ENCODE data around the gene PIP.
"Not testable (repeated sequence)": the region's sequence is repeated elsewhere in the genome, so short reads cannot be mapped to it uniquely, and the experiment has no call there.

Gene PIP, protein sequence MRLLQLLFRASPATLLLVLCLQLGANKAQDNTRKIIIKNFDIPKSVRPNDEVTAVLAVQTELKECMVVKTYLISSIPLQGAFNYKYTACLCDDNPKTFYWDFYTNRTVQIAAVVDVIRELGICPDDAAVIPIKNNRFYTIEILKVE

DNA sequence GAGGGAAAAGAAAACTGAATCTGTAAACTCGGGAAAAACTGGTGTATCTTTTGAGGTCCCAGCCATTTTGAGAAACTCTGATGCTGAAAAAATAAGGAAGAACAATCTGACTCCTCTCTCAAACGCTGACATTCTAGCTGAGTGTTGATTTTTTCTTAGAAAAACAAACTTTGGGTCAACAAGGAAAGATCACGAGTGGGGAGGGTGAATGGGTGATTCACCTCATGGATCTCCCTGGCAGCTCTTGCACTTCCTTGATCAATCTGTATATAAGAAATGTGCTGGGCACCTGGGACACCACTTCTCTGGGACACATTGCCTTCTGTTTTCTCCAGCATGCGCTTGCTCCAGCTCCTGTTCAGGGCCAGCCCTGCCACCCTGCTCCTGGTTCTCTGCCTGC is at the start of gene PIP:
Gene PIP (plus strand): TSS at position 297 of the 400 bp plus-strand sequence. CDS start 40 bp downstream, at position 337.
- DNase-seq (ENCODE audit: low spot score), result no peak

DNA sequence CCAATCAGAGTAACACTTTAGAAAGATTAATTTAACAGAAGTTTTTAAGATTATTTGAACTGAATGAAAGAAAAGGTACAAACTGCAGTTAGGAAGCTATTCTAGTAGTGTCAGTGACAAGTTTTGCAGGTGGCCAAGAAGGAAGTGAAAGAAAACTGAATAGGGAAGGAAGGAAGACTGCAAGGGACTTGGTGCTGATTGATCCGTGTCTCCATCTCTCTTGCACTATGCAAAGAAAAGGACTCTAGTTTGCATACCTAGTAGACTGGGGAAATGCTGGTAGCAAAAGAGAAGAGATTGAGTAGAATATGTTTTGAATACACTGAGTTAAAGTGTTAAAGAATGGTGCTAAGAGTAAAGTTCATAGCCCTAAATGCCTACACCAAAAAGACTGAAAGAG is 46.8 kb upstream of the PIP start:
- DNase-seq (ENCODE audit: low spot score), result no peak

DNA sequence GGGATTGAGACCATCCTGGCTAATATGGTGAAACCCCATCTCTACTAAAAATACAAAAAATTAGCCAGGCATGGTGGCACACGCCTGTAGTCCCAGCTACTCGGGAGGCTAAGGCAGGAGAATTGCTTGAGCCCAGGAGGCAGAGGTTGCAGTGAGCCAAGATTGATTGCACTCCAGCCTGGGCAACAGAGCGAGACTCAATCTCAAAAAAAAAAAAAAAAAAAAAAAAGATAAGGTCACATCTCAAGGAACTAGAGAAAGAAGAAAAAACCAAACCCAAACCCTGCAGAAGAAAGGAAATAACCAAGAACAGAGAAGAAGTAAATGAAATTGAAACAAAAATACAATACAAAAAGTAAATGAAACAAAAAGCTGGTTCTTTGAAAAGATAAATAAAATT is 46.3 kb upstream of the PIP start:
- DNase-seq (ENCODE audit: low spot score), result not testable (repeated sequence)

DNA sequence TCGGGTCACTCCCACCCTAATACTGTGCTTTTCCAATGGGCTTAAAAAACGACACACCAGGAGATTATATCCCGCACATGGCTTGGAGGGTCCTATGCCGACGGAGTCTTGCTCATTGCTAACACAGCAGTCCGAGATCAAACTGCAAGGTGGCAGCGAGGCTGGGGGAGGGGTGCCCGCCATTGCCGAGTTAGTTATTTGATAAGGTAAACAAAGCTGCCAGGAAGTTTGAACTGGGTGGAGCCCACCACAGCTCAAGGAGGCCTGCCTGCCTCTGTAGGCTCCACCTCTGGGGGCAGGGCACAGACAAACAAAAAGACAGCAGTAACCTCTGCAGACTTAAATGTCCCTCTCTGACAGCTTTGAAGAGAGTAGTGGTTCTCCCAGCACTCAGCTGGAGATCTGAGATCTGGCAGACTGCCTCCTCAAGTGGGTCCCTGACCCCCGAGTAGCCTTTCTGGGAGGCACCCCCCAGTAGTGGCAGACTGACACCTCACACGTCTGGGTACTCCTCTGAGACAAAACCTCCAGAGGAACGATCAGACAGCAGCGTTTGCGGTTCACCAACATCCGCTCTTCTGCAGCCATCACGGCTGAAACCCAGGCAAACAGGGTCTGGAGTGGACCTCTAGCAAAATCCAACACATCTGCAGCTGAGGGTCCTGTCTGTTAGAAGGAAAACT is 43.2 kb upstream of the PIP start:
- DNase-seq (ENCODE audit: low spot score), result not testable (repeated sequence)

DNA sequence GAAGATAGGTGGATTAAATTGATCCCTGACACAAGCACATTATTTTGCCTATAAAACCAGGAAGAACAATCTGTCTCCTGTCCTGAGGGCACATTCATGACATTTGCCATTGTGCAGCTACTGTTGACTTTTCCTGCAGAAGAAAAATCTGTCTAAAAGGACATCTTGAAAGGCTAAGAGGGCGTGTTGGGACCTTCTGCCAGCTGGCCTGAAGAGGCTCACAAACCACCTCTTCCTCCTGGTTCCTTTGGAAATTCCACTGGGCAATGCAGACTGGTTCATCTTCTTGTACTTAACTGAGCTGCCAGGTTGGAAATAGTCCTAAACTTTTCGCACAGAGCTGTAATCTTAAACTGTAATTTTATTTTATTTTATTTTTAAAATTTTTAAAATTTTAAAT is 35.7 kb upstream of the PIP start:
- no peak for DNase-seq (ENCODE audit: low spot score)

DNA sequence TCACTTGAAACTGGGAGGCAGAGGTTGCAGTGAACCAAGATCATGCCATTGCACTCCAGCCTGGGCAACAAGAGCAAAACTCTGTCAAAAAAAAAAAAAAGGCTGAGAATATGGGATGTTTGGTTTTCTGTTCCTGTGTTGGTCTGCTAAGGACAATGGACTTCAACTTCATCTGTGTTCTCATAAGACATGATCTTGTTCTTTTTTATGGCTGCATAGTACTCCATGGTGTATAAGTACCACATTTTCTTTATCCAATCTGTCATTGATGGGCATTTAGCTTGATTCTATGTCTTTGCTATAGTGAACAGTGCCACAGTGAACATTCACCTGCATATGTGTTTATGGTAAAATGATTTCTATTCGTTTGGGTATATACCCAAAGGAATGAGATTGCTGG is 32.3 kb upstream of the PIP start:
- DNase-seq (ENCODE audit: low spot score), result not testable (repeated sequence)

DNA sequence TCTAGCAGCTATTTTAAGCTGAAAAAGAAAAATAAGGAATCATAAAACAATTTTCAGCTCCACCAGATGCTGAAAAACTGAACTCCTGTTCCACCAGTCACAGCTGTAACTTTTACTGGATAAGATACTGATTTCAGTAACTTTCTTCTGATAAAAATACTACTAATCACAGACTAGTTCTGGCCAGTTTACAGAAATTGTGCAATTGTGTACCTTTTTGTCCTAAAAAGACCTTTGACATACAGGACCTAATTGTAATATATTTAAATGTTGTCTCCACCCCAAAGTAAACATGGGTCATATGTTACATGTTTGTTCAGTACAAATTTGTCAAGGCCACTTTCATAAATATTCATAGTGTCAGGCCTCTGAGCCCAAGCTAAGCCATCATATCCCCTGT is 27.1 kb upstream of the PIP start:
- DNase-seq (ENCODE audit: low spot score), result no peak

DNA sequence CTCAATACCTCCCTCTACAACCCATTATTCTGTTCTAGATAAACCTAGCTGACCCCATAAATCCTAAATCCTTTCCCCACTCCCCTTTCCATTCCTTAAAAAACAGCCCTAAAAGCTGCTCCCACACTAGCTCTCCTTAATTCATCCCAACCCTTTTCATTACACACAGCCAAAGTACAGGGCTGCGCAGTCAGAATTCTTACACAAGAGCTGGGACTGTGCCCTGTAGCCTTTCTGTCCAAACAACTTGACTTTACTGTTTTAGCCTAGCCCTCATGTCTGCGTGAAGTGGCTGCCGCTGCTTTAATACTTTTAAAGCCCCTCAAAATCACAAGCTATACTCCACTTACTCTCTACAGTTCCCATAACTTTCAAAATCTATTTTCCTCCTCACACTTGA is 23.9 kb upstream of the PIP start:
- DNase-seq (ENCODE audit: low spot score), result not testable (repeated sequence)

DNA sequence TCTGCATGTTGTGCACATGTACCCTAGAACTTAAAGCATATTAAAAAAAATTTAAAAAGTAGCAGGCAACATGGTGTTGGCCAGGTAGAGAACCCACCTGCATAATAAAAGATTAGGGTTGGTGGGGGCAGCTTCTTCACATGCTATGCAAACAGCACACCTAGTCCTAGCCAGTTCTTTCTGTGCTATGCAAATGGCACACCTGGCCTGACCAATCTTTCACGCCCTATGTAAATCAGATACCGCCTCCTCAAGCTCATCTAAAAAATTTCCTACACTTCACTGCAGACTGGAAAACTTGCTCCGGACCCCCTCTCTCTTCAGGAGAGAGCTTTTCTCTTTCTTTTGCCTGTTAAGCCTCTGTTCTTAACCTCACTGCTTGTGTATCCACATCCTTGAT is 14.5 kb upstream of the PIP start:
- no peak for DNase-seq (ENCODE audit: low spot score)

DNA sequence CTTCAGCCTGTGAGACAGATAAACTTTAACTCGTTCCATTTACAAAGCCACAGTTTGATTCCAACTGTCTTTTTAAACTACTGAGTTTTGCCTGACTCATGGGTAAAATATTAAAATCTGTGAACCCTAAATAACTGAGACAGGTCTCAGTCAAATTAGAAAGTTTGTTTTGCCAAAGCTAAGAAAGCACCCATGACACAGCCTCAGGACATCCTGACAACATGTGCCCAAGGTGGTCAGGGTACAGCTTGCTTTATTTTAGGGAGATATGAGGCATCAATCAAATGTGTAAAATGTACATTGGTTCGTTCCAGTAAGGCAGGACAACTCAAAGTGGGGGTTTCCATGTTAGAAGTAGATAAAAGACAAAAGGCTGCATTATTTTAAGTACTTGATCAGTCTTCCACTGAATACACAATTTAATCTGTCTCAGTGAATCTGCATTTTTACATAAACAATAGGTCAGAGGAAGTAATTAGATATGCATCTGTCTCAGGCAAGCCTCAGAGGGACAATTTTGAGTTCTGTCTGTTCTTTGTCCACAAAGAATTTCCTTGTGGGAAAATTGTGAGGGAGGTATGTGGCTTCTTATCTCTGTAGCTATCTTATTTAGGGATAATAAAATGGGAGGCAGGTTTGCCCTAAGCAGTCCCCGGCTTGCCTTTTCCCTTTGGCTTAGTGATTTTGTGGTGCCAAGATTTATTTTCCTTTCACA is 11.0 kb upstream of the PIP start:
- no peak for DNase-seq (ENCODE audit: low spot score)

DNA sequence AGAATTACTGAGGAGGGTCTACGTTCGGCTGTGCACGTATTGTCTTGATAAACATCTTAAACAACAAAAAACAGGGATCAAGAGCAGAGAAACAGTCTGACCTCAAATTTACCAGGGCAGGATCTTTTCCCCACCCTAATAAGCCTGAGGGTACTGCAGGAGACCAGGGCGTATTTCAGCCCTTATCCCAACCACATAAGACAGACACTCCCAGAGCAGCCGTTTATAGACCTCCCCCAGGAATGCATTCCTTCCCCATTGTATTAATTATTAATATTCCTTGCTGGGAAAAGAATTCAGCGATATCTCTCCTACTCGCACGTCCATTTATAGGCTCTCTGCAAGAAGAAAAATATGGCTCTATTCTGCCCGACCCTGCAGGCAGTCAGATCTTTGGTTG is 8.6 kb upstream of the PIP start:
- DNase-seq (ENCODE audit: low spot score), result not testable (repeated sequence)

DNA sequence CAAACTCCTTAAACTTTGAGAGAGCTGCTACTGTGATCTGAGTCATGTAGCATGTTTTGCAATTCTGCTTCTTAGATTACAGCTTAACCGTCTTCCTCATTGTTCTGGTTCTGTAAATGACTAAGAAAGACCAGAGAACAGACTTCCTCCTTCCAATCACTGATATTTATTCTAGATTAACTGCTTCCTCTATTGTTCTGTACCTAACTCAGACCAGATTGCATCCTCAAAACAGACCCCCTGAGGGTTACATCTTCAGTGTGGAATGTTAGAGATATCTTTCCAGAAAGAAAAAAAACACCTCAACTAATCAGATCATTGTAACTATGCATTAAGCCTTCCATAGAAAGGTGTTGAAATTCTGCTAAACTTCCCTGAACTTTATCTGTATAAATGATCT is 5.7 kb upstream of the PIP start:
- DNase-seq (ENCODE audit: low spot score), result no peak

DNA sequence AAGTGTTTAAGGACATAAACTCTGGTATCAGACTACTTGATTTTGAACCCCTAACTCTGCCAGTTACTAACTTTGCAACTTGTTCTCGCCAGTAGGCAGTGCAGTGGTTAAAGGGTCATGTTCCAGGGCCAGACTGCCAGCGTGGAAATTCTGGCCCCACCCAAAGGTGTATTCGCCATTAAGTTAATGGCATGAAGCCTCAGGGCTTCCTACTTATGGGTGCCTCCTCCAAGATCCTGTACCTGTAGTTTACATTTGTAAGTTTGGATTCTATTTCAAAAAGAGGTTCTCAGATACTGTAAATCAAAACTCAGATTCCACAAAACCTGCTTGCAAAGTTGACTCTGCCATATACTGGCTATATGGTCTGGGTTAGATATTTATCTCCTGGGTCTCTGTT is 2.8 kb upstream of the PIP start:
- no peak for DNase-seq (ENCODE audit: low spot score)

DNA sequence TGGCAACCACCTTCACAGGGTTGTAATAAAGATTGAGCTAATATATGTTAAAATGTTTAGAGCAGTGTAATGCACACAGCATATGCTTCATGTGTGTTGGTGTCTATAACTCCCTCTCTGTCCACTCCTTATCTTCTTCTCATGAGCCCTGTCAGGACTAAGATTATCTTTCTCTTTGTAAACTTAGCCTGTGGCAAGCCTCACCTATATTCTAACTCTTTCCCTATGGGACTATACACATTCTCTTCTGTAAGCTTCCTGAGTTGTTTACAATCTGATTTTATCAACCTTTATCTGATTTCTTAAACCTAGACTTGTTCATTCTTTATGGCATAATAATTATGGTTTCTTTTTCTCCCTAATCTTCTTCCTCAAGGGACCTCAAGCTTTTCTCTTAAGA is 2.4 kb upstream of the PIP start:
- no peak for DNase-seq (ENCODE audit: low spot score)

DNA sequence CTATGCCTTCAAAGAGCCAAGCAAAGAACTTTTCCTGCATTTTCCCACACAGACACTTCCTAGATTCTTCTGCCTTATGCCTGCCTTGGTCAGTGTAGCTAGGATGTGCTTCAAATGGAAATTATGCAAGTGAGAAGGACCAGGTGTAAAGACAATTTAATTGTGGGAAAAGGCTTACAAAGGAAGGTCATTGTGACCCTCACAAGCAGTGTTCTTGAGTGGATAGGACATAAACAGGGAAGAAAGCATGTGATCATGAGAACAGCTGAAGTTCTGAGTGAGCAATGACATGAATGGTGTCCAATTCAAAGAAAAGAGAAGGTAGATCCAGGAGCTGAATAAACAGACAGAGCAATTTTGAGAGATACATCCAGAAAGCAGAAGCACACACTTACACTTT is 1.3 kb upstream of the PIP start:
- DNase-seq (ENCODE audit: low spot score), result no peak

DNA sequence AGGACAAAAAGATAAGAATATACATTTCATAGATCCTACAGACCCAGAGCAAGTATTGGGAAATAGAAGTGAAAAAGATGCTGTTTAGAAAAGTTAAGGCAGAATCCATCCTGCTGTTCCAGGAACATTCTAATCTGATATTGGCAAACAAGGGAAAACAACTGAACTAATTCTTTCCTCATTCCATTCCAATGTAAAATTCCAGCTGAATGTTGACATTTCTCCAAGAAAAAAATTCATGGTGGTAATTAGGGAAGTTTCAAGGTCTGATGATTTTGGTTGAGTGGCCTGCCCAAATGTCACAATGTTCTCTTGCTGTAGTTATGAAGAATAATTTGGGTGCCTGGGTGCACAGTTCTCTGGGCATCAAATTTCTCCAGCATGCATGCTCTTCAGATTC is 15.2 kb downstream of the PIP start:
- DNase-seq (ENCODE audit: low spot score), result no peak

DNA sequence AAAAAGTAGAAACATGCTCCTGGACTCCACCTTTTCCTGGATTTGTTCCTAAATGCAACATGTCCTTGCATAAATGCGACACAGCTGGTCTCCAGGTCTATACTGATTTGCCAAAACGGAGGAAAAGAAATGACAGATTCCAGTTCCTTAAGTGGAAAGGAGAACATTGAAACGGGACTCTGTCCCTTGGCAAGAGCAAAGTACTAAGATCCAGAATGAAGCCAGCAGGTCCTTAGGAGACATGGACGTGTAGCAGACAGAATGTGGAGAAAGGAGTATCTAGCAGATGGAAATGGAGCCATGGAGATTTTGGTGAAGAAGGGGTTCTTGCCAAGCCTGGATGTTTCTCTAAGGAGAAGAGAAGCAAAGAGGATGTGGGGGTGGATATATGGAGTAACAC is 16.2 kb downstream of the PIP start:
- no peak for DNase-seq (ENCODE audit: low spot score)

DNA sequence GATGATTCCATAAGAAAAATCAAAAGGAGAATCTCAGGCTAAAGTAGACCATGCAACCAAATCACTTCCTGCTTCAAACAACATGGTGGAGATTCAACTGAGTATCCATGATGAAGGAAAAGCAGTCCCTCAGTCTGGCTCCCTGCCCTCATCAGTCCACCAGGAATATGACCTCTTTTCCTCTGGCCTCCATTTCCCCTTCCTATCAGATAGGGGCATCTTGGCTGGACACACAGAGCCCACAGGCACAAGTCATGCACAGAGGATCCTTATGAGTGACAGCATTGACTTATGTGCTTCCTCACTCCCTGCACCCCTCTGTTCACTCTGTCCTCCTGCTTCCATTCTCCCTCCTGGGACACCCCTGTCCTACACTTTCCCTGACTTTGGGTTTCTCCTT is 16.8 kb downstream of the PIP start:
- no peak for DNase-seq (ENCODE audit: low spot score)

DNA sequence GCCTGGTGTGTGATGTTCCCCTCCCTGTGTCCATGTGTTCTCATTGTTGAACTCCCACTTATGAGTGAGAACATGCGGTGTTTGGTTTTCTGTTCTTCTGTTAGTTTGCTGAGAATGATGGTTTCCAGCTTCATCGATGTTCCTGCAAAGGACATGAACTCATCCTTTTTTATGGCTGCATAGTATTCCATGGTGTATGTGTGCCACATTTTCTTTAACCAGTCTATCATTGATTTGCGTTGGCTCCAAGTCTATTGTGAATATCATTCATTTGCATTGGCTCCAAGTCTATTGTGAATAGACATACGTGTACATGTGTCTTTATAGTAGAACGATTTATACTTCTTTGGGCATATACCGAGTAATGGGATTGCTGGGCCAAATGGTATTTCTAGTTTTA is 18.8 kb downstream of the PIP start:
- not testable (repeated sequence) for DNase-seq (ENCODE audit: low spot score)

DNA sequence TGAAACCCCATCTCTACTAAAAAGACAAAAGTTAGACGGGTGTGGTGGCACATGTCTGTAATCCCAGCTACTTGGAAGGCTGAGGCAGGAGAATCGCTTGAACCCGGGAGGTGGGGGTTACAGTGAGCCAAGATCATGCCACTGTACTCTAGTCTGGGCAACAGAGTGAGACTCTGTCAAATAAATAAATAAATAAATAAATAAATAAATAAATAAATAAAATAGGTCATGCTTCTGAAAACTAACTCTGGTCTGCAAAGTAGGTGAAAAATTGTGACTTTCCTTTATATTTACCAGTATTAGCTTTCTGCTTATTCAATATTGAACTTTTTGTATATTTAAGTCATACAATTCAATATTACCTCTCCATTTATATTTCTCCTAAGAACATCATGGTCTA is 26.7 kb downstream of the PIP start:
- DNase-seq (ENCODE audit: low spot score), result not testable (repeated sequence)

DNA sequence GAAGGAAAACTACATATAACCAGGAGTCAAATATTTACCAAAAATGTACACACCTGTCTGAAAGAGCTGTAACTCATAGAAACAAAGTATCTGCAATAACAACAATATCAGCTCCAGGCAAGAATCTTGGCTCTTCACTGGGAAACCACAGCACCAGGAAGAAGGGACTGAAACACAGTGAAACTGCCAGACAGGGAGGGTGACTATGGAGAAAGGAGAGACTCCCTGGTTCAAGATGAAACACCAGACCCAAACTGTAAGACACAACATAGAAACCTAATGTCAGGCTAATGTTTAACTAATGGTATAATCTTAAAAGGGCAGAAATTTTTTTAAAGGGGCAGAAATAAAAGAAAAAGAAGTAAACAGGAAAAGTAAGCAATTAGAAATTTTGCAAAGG is 39.8 kb downstream of the PIP start:
- DNase-seq (ENCODE audit: low spot score), result no peak

DNA sequence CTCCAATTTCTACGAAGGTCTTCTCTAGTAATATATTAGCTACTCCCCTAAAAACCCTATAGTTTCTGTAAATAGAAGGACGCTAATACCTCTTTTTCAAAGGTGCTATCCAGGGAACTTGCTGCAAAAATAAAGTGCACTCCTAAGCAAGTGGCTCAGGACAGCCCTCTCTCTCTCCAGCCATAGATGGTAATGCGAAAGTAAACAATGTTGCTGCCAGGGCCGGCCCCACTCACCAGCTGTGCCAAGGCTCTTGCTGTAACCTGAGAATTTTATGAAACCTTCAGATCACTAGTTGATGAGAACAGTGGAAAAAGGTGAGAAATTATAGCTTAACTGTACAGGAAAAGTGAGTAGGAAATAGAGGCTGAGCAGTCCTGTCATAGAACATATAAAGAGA is 40.5 kb downstream of the PIP start:
- DNase-seq (ENCODE audit: low spot score), result no peak

DNA sequence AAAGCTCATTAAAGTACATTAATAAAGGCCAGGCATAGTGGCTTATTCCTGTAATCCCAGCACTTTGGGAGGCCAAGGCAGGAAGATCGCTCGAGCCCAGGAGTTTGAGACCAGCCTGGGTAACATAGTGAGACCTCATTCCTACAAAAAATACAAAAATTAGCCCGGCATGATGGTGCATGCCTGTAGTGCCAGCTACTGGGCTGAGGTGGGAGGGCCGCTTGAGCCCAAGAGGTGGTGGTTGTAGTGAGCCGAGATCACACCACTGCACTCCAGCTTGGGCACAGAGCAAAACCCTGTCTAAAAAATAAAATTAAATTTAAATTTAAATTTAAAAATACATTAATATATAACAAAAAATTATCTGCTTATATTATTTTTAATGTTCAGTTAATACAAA is 44.3 kb downstream of the PIP start:
- DNase-seq (ENCODE audit: low spot score), result no peak
